Heart left ventricle (tissue), 16 donors: ENCODE measurements around the gene NLGN2. TPM values are rescaled to one million over a fixed set of nuclear protein-coding genes. Genes with fewer than 3 reads are reported as not detected.

Source experiments
- ATAC-seq, 4 donors: fragments of 200-7000 bp; cut with Tn5 transposase; one replicate each; pipeline ENCODE4 v1.9.1; 2020 to 2022; ENCODE audit warnings: moderate library complexity in 4 of 4, mild to moderate bottlenecking in 3 of 4, moderate number of reproducible peaks in 1 of 4
- DNase-seq, 5 donors: peaks; one replicate each; pipeline ENCODE4 v3.0.0-alpha.2; 2020
- H3K27ac ChIP-seq, 12 donors: fragments of 200-600 bp; sonication (generic) in 4 of 12; one replicate each; pipeline versions ENCODE4 v1.5.0 to v1.8.0; 2016 to 2022; ENCODE audit warnings: mild to moderate bottlenecking in 2 of 12
- H3K27me3 ChIP-seq, 9 donors: fragments of 200-600 bp; sonication (generic) in 2 of 9; one replicate each; pipeline versions ENCODE4 v1.5.1 to v1.8.0; 2016 to 2022; ENCODE audit warnings: mild to moderate bottlenecking in 3 of 9
- H3K36me3 ChIP-seq, 9 donors: fragments of 200-600 bp; sonication (generic) in 2 of 9; one replicate each; pipeline versions ENCODE4 v1.5.0 to v1.8.0; 2018 to 2022; ENCODE audit warnings: mild to moderate bottlenecking in 2 of 9
- H3K4me1 ChIP-seq, 12 donors: fragments of 200-600 bp; sonication (generic) in 4 of 12; one replicate each; pipeline versions ENCODE4 v1.5.0 to v1.8.0; 2016 to 2022; ENCODE audit warnings: mild to moderate bottlenecking in 3 of 12
- H3K4me3 ChIP-seq, 12 donors: fragments of 200-600 bp; sonication (generic) in 4 of 12; one replicate each; pipeline versions ENCODE4 v1.5.0 to v1.8.0; 2017 to 2022; ENCODE audit warnings: mild to moderate bottlenecking in 9 of 12, moderate library complexity in 4 of 12
- H3K9me3 ChIP-seq, 12 donors: fragments of 200-600 bp; sonication (generic) in 4 of 12; one replicate each; pipeline versions ENCODE4 v1.5.0 to v1.8.0; 2016 to 2022; ENCODE audit warnings: mild to moderate bottlenecking in 1 of 12
- POLR2A ChIP-seq, 2 donors: fragments of 450-650 bp; IDR thresholded peaks; one replicate each; pipeline ENCODE4 v1.6.1; 2017; ENCODE audit warnings: antibody characterized with exemption in 2 of 2, mild to moderate bottlenecking in 2 of 2, moderate library complexity in 2 of 2
- WGBS, 4 donors: extraction: QIAGEN DNeasy Blood & Tissue Kit in 2 of 4; methylation state at CpG; one replicate each; pipeline versions ENCODE4 v1.1.5 to v1.1.7; 2013 to 2018; 5-methylcytosine and 5-hydroxymethylcytosine counted together
- intact Hi-C, 10 donors: fragments of 100-400 bp; cut with DNase I; formaldehyde crosslinking; loops; one replicate each; pipeline versions ENCODE4 v1.11.1 to v1.14.2; 2022
- polyA plus RNA-seq, 2 donors: library from polyadenylated mRNA; stranded (reverse); fragments of 200-250 nt; gene quantifications; one replicate each; pipeline ENCODE4 v1.2.3, GENCODE V29; 2013
- total RNA-seq, 9 donors: library from RNA; depleted of rRNA in 2 of 9; stranded (reverse); fragments of >200 nt in 2 of 9; fragmentation: NEBNext Ultra II Directional in 3 of 9; extraction: Animal tissue kit (Norgen Biotek cat#: 25700) in 3 of 9; gene quantifications; one replicate each; pipeline versions ENCODE4 v1.1.0 to v1.2.4, GENCODE V29; 2016 to 2023
- TF ChIP-seq, protein P1 (sequence below), 12 donors: fragments of 200-600 bp; sonication (generic) in 4 of 12; IDR thresholded peaks; one replicate each; pipeline versions ENCODE4 v1.5.0 to v1.8.0; 2018 to 2022; ENCODE audit warnings: antibody characterized with exemption in 12 of 12, mild to moderate bottlenecking in 5 of 12
- donor health status: ischemic (EF 13 %, LVEDD 7.1; RV severe dilation, severe dysfunction).
- donor health status: healthy with polysubstance abuse.
- donor health status: DM: no; HTN: yes; CAD: no.
- donor health status: DM: no; HTN: no; CAD: no.
- donor health status: ischemic (EF 25% LVEDD 6.9; RV normal size, moderate dysfunction).
- donor health status: ischemic (EF 25% LVEDD 5.7; RV mildly dilated, moderate dysfunction).
- donor health status: healthy.
- donor health status: DM: yes; HTN: yes; CAD: no.
- donor health status: ischemic (EF 35%, LVEDD 5.7; RV mildly dilated, moderate dysfunction).
- donor health status: nonischemic (EF 11% LVEDD 7.7; RV severe dilation, severe dysfunction).
- donor health status: DM: yes; HTN: yes; CAD: no.
- donor health status: PGD.
- donor health status: ischemic (EF 29% LVEDD 5.4; RV normal size, mild dysfunction).
- donor health status: nonischemic (EF 23%, LVEDD 6.1; RV moderate dilation, normal function).

The NLGN2 gene
- total and polyA plus RNA-seq, 11 donors, result 3.5 to 12.9 (median 7.3) TPM

- no peaks in the 10 kb centered on the region for H3K27me3 ChIP-seq
- DNase-seq, result no peak
- intact Hi-C loops, result no loop called here
- WGBS, 4 donors, result 91 to 96% (median 92%) methylated on average over 22 to 25 of the region's 25 CpGs
- no peak overlapping the region for H3K4me3 ChIP-seq
- TF ChIP-seq, protein P1, sequence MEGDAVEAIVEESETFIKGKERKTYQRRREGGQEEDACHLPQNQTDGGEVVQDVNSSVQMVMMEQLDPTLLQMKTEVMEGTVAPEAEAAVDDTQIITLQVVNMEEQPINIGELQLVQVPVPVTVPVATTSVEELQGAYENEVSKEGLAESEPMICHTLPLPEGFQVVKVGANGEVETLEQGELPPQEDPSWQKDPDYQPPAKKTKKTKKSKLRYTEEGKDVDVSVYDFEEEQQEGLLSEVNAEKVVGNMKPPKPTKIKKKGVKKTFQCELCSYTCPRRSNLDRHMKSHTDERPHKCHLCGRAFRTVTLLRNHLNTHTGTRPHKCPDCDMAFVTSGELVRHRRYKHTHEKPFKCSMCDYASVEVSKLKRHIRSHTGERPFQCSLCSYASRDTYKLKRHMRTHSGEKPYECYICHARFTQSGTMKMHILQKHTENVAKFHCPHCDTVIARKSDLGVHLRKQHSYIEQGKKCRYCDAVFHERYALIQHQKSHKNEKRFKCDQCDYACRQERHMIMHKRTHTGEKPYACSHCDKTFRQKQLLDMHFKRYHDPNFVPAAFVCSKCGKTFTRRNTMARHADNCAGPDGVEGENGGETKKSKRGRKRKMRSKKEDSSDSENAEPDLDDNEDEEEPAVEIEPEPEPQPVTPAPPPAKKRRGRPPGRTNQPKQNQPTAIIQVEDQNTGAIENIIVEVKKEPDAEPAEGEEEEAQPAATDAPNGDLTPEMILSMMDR (IDR thresholded peaks at IDR 0.05), result no peak
- TF ChIP-seq POLR2A (IDR thresholded peaks at IDR 0.05), result no peak
- H3K27ac ChIP-seq, result no peak overlapping the region
- peaks cover 0 to 4% (median 0%) of the 10 kb centered on the region in 12 donors for H3K4me1 ChIP-seq
- H3K36me3 ChIP-seq, result peaks cover 0 to 16% (median 0%) of the 10 kb centered on the region in 9 donors
- no peak for ATAC-seq
- no peaks in the 10 kb centered on the region for H3K9me3 ChIP-seq
Observed at GRCh38 chr17:7410634-7411426, 3.2 kb downstream of the NLGN2 start.

GRCh38 chr17:7411427-7411750 is 3.7 kb downstream of the NLGN2 start:
- intact Hi-C loops, result no loop called here
- 87 to 94% (median 91%) methylated on average over 7 to 8 of the region's 8 CpGs for WGBS, 4 donors
- no peaks in the 10 kb centered on the region for H3K9me3 ChIP-seq
- H3K27ac ChIP-seq, result no peak overlapping the region
- no peak for DNase-seq
- no peak overlapping the region for H3K4me3 ChIP-seq
- H3K36me3 ChIP-seq, result peaks cover 0 to 16% (median 0%) of the 10 kb centered on the region in 9 donors
- H3K4me1 ChIP-seq, result no peaks in the 10 kb centered on the region
- TF ChIP-seq, protein P1 (IDR thresholded peaks at IDR 0.05), result no peak
- TF ChIP-seq POLR2A (IDR thresholded peaks at IDR 0.05), result no peak
- no peaks in the 10 kb centered on the region for H3K27me3 ChIP-seq
- ATAC-seq, result no peak

DNA sequence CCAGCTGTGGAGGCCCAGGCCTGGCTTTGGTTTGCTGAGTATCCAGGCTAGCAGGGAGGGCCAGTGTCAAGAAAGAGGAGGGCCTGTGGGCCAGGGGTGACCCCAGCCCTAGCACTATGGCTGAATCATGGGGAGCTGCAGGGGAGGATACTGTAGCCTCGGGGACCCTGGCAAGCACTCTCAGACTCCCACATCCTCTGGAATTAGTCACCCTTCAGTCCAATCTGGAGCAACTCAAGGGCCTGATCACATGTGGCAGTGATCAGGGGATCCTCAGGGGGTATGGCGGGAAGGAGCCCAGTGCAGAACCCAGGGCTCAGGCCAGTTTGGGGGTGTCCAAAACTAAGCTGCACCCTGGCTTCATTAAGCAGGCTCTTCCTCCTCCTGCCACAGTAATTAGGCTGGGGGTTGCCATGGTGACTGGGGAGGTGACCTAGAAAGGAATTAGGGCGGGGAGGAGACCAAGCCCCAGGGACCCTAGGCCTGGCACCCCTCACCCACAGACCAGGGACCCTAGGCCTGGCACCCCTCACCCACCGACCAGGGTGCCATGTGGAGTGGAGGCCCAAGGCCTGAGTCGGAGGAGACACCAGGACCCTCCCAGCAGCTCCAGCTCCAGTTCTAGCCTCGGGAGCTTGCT is 5.8 kb downstream of the NLGN2 start:
- no peak for DNase-seq
- Histone ChIP-seq H3K4me1 (no peaks in the 10 kb centered on the region), H3K4me3 (no peak overlapping the region), H3K27me3 (no peaks in the 10 kb centered on the region), H3K36me3 (peaks cover 0 to 19% (median 0%) of the 10 kb centered on the region in 9 donors), H3K27ac (no peak overlapping the region), H3K9me3 (no peaks in the 10 kb centered on the region)
- intact Hi-C loops, result no loop called here
- 78 to 93% (median 82%) methylated on average over 4 to 6 of the region's 6 CpGs for WGBS, 4 donors
- peak in 1 of 4 donors; percentile 45 for ATAC-seq
- TF ChIP-seq POLR2A (IDR thresholded peaks at IDR 0.05), result no peak
- TF ChIP-seq, protein P1 (IDR thresholded peaks at IDR 0.05), result no peak

GRCh38 chr17:7414837-7415236 is 7.2 kb downstream of the NLGN2 start:
- no peak for DNase-seq
- Histone ChIP-seq H3K4me1 (no peaks in the 10 kb centered on the region), H3K4me3 (no peak overlapping the region), H3K36me3 (peaks cover 0 to 19% (median 0%) of the 10 kb centered on the region in 9 donors), H3K9me3 (no peaks in the 10 kb centered on the region), H3K27ac (no peak overlapping the region), H3K27me3 (no peaks in the 10 kb centered on the region)
- WGBS, 4 donors, result 83 to 86% (median 86%) methylated on average over 9 to 14 of the region's 14 CpGs
- intact Hi-C loops, result no loop called here
- TF ChIP-seq, protein P1 (IDR thresholded peaks at IDR 0.05), result no peak
- no peak for TF ChIP-seq POLR2A (IDR thresholded peaks at IDR 0.05)
- ATAC-seq, result no peak
